Fibroblast of lung (primary cell): Measurements from ENCODE around the gene AKT2.

Experiments
- EZH2 ChIP-seq: IDR thresholded peaks from 2 replicates; pipeline ENCODE4 v1.5.1; 2012; ENCODE audit warnings: low read length, control low read depth, mild to moderate bottlenecking; ENCODE audit errors: missing control alignments
- TF ChIP-seq, protein P1 (sequence below), 2 donors: IDR thresholded peaks in 1 of 2; conservative IDR thresholded peaks in 1 of 2; 1 replicate in 1 of 2; 2 replicates in 1 of 2; pipeline ENCODE4 v1.5.1; 2011 to 2012; ENCODE audit warnings: low read length in 2 of 2, control low read depth in 1 of 2, inconsistent platforms in 1 of 2, low read depth in 1 of 2, mild to moderate bottlenecking in 1 of 2

DNA sequence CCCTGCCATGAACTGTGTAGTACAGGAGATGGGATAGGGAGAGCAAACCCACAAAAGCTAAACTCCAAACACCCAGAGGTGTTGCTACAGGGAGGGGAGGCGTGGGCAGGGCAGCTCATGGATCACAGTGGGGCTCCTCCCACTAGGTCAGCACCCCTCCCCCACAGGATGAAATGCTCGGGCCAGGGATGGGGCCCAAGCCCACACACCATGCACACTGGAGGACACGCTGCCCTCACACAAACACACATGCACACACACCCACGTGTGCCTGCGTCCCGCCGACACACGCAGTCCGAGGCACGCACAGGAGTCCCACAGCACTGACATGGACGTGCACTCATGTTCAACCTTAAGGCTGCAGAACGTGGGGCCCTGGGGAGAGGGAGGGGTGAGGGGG, 52.7 kb downstream of the AKT2 start:
- TF ChIP-seq, protein P1, sequence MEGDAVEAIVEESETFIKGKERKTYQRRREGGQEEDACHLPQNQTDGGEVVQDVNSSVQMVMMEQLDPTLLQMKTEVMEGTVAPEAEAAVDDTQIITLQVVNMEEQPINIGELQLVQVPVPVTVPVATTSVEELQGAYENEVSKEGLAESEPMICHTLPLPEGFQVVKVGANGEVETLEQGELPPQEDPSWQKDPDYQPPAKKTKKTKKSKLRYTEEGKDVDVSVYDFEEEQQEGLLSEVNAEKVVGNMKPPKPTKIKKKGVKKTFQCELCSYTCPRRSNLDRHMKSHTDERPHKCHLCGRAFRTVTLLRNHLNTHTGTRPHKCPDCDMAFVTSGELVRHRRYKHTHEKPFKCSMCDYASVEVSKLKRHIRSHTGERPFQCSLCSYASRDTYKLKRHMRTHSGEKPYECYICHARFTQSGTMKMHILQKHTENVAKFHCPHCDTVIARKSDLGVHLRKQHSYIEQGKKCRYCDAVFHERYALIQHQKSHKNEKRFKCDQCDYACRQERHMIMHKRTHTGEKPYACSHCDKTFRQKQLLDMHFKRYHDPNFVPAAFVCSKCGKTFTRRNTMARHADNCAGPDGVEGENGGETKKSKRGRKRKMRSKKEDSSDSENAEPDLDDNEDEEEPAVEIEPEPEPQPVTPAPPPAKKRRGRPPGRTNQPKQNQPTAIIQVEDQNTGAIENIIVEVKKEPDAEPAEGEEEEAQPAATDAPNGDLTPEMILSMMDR (conservative IDR thresholded peaks at IDR 0.05 in 1 of 2, IDR thresholded peaks at IDR 0.05 in 1 of 2; ENCODE audit: low read depth in 1 of 2, low read length in 2 of 2): no peak
- TF ChIP-seq EZH2: no peak
